Natural killer cell (primary cell): ENCODE data around the gene PORCN. TPM values are rescaled to one million over a fixed set of nuclear protein-coding genes. Genes with fewer than 3 reads are reported as not detected.

ENCODE experiments used
- ATAC-seq, 3 donors: fragments of 150-1000 bp in 2 of 3; fragments of 200-7000 bp in 1 of 3; cut with Tn5 transposase; 1 replicate in 1 of 3; 2 replicates in 2 of 3; pipeline ENCODE4 v1.10.0; 2021; ENCODE audit warnings: mild to moderate bottlenecking in 2 of 3, moderate library complexity in 2 of 3
- DNase-seq, 2 donors: peaks; one replicate each; pipeline versions ENCODE4 v3.0.0 to v3.0.0-alpha.2; 2013 to 2021; ENCODE audit warnings: mixed read lengths in 1 of 2
- H3K27ac ChIP-seq: one replicate; pipeline ENCODE4 v1.5.1; 2013; ENCODE audit warnings: mild to moderate bottlenecking, low read length
- H3K27me3 ChIP-seq: one replicate; pipeline ENCODE4 v1.6.1; 2013; ENCODE audit warnings: low read length; ENCODE audit not compliant: control insufficient read depth, insufficient read depth
- H3K36me3 ChIP-seq: one replicate; pipeline ENCODE4 v1.6.1; 2013; ENCODE audit warnings: low read length; ENCODE audit not compliant: control insufficient read depth, insufficient read depth
- H3K4me1 ChIP-seq: one replicate; pipeline ENCODE4 v1.6.1; 2013; ENCODE audit warnings: low read length; ENCODE audit not compliant: control insufficient read depth, insufficient read depth
- H3K4me3 ChIP-seq: one replicate; pipeline ENCODE4 v1.5.1; 2013; ENCODE audit warnings: low read length
- H3K9me3 ChIP-seq: one replicate; pipeline ENCODE4 v1.6.1; 2013; ENCODE audit warnings: low read length; ENCODE audit not compliant: control insufficient read depth, insufficient read depth
- H3K27ac Mint-ChIP-seq, 2 donors: one replicate each; pipeline ENCODE4 v1.8.0; 2022; ENCODE audit warnings: mild to moderate bottlenecking in 2 of 2, mixed read lengths in 2 of 2, moderate library complexity in 1 of 2
- H3K27me3 Mint-ChIP-seq, 2 donors: one replicate each; pipeline ENCODE4 v1.8.0; 2022; ENCODE audit warnings: low read depth in 2 of 2, mixed read lengths in 2 of 2
- H3K36me3 Mint-ChIP-seq: one replicate; pipeline ENCODE4 v1.8.0; 2022; ENCODE audit warnings: mixed read lengths
- H3K4me1 Mint-ChIP-seq, 2 donors: one replicate each; pipeline ENCODE4 v1.8.0; 2022; ENCODE audit warnings: mixed read lengths in 2 of 2
- H3K4me3 Mint-ChIP-seq: one replicate; pipeline ENCODE4 v1.8.0; 2022; ENCODE audit warnings: mild to moderate bottlenecking, moderate library complexity, mixed read lengths
- H3K9me3 Mint-ChIP-seq, 2 donors: one replicate each; pipeline ENCODE4 v1.8.0; 2022; ENCODE audit warnings: mixed read lengths in 2 of 2
- CTCF ChIP-seq: fragments of 200-600 bp; IDR thresholded peaks from one replicate; pipeline ENCODE4 v1.8.0; 2022; ENCODE audit warnings: antibody characterized with exemption
- WGBS: methylation state at CpG from one replicate; pipeline ENCODE4 v1.1.7; 2013; ENCODE audit warnings: missing lambda C conversion rate; ENCODE audit not compliant: insufficient coverage; 5-methylcytosine and 5-hydroxymethylcytosine counted together
- intact Hi-C: fragments of 100-400 bp; cut with micrococcal nuclease; formaldehyde crosslinking; loops from one replicate; pipeline ENCODE4 v1.14.2; 2022
- total RNA-seq, 4 donors: library from RNA; stranded (reverse); fragments of 120-200 nt in 1 of 4; gene quantifications; one replicate each; pipeline versions ENCODE4 v1.2.3 to v1.2.4, GENCODE V29; 2013 to 2022

PORCN gene
- total RNA-seq, 3 donors from 2014 or later (not counting 1 experiment from before 2014, with no cell fraction given): 29.6 to 33.1 (median 31.1) TPM

DNA sequence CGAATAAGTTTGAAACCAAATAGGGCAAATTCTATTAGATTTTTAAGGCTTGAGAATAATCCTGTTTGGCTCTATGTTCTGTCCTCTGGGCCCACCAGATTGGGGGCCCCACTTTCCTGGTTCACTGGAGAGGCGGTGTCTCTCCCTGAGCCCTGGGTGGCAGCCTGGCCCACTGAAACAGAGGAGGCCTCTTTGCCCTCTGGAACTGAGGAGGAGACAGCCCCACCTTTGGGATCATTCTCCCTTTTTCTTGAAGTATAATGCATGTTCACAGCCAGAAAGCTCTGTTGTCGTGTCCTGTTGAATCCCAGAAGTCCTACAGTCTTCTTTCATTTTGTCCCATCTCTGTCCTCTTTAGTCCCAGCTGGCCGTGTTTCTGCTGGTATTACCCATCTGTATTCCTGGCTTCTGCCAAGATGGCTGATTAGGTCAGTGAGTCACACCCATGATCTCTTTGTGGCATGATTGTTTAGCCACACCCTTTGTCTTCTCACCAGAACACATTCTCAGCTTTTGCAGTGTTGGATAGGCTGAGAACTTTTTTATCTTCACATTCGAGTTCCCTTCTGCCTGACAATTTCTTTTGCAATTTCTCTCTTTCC, 22.7 kb downstream of the PORCN start:
- no peak for TF ChIP-seq CTCF

GRCh38 chrX:48532161-48532560, 23.4 kb downstream of the PORCN start:
- ATAC-seq (peak in 2 of 3 donors; percentile 27 to 52), DNase-seq (no peak)
- H3K4me3 Mint-ChIP-seq: peak overlapping the region; percentile 32
- H3K36me3 ChIP-seq: peaks cover 12% of the 10 kb centered on the region
- H3K27me3 Mint-ChIP-seq: no peaks in the 10 kb centered on the region
- peak overlapping the region; percentile 86 for H3K27ac ChIP-seq
- no peak for TF ChIP-seq CTCF
- H3K9me3 Mint-ChIP-seq: no peaks in the 10 kb centered on the region
- H3K4me1 Mint-ChIP-seq: peaks cover 10 to 50% of the 10 kb centered on the region in 2 donors
- H3K36me3 Mint-ChIP-seq: no peaks in the 10 kb centered on the region
- no peaks in the 10 kb centered on the region for H3K9me3 ChIP-seq
- peaks cover 13% of the 10 kb centered on the region for H3K4me1 ChIP-seq
- no peaks in the 10 kb centered on the region for H3K27me3 ChIP-seq
- H3K27ac Mint-ChIP-seq: peak overlapping the region; percentile 83 to 99
- intact Hi-C loops: no loop called here
- WGBS: no CpG with 5 or more reads among the region's 1 CpG
- no peak overlapping the region for H3K4me3 ChIP-seq

More for the DNA sequence above, 22.7 kb downstream of the PORCN start:
- Histone ChIP-seq H3K9me3 (no peaks in the 10 kb centered on the region), H3K27me3 (no peaks in the 10 kb centered on the region), H3K36me3 (peaks cover 19% of the 10 kb centered on the region), H3K27ac (peak overlapping the region; percentile 86), H3K4me3 (no peak overlapping the region), H3K4me1 (peaks cover 13% of the 10 kb centered on the region)
- ATAC-seq (peak; percentile 77 to 88 (median 87)), DNase-seq (peak in 1 of 2 donors; percentile 37)
- Mint-ChIP-seq H3K27ac (peak overlapping the region; percentile 83 to 99), H3K4me3 (peak overlapping the region; percentile 32), H3K27me3 (no peaks in the 10 kb centered on the region), H3K4me1 (peaks cover 10 to 54% of the 10 kb centered on the region in 2 donors), H3K36me3 (no peaks in the 10 kb centered on the region), H3K9me3 (no peaks in the 10 kb centered on the region)
- WGBS: 74% methylated on average over 5 of the region's 5 CpGs
- intact Hi-C loops: no loop called here

- DNase-seq: no peak
- Mint-ChIP-seq H3K36me3 (no peaks in the 10 kb centered on the region), H3K4me3 (no peak overlapping the region), H3K4me1 (peaks cover 10 to 50% of the 10 kb centered on the region in 2 donors), H3K27ac (peak overlapping the region; percentile 83 to 99), H3K27me3 (no peaks in the 10 kb centered on the region), H3K9me3 (no peaks in the 10 kb centered on the region)
- Histone ChIP-seq H3K9me3 (no peaks in the 10 kb centered on the region), H3K27me3 (no peaks in the 10 kb centered on the region), H3K36me3 (peaks cover 6% of the 10 kb centered on the region), H3K4me3 (no peak overlapping the region), H3K4me1 (peaks cover 13% of the 10 kb centered on the region), H3K27ac (no peak overlapping the region)
- WGBS: 100% methylated on average over 3 of the region's 3 CpGs
- intact Hi-C loops: no loop called here
- TF ChIP-seq CTCF: no peak
- no peak for ATAC-seq
Measured at GRCh38 chrX:48533165-48533564, 24.4 kb downstream of the PORCN start.
